ENCODE results near the gene DOK3. TPM values are rescaled to one million over a fixed set of nuclear protein-coding genes. Genes with fewer than 3 reads are reported as not detected.

Gene DOK3
- total and polyA plus RNA-seq, 10 of the 15 experiments (the other 5 are each of a cell fraction or from before 2014, with no cell fraction given): 6.6 to 107 (median 52.1) TPM

GRCh38 chr5:177507596-177508220 lies 1.9 kb downstream of the DOK3 start (continued):
- TF ChIP-seq CTCF (IDR thresholded peaks at IDR 0.05 in 2 of 3, conservative IDR thresholded peaks at IDR 0.05 in 1 of 3; ENCODE audit: control insufficient read depth in 2 of 3, extremely low read depth in 1 of 3, insufficient read depth in 1 of 3, low read depth in 3 of 3, low read length in 3 of 3) (peak in 2 of 3 experiments; percentile 16 to 35; a peak in 1 of 6 replicates), STAT1 (conservative IDR thresholded peaks at IDR 0.05) (no peak), IKZF2 (IDR thresholded peaks at IDR 0.05) (no peak; a peak in 1 of 4 replicates), BCL11A (IDR thresholded peaks at IDR 0.05; ENCODE audit: low read depth, low read length) (no peak), BACH1 (IDR thresholded peaks at IDR 0.05; ENCODE audit: borderline replicate concordance) (no peak; the same call in 1 of the 2 replicates), ZNF24 (IDR thresholded peaks at IDR 0.05) (no peak), HSF1 (IDR thresholded peaks at IDR 0.05; ENCODE audit: low read depth, low read length) (no peak), JUND (IDR thresholded peaks at IDR 0.05; ENCODE audit: low read depth, low read length) (no peak), NFYA (IDR thresholded peaks at IDR 0.05; ENCODE audit: borderline replicate concordance, low read depth, low read length) (no peak), RELA (IDR thresholded peaks at IDR 0.05; ENCODE audit: borderline replicate concordance, partially characterized antibody) (no peak), ZNF687 (IDR thresholded peaks at IDR 0.05) (0 out of 2 replicates have a peak, but pooled peaks have one; percentile 8), ZNF274 (IDR thresholded peaks at IDR 0.05; ENCODE audit: insufficient read depth, insufficient read length) (no peak), BMI1 (IDR thresholded peaks at IDR 0.05; ENCODE audit: borderline replicate concordance) (no peak), PAX8 (IDR thresholded peaks at IDR 0.05) (no peak), MTA3 (IDR thresholded peaks at IDR 0.05; ENCODE audit: borderline replicate concordance, low read length) (no peak), EED (IDR thresholded peaks at IDR 0.05; ENCODE audit: low read depth) (peak; percentile 41), SIN3A (IDR thresholded peaks at IDR 0.05; ENCODE audit: low read depth, low read length) (no peak), NFYB (IDR thresholded peaks at IDR 0.05; ENCODE audit: insufficient read depth, low read depth, low read length) (no peak)
- TF ChIP-seq, protein P1, sequence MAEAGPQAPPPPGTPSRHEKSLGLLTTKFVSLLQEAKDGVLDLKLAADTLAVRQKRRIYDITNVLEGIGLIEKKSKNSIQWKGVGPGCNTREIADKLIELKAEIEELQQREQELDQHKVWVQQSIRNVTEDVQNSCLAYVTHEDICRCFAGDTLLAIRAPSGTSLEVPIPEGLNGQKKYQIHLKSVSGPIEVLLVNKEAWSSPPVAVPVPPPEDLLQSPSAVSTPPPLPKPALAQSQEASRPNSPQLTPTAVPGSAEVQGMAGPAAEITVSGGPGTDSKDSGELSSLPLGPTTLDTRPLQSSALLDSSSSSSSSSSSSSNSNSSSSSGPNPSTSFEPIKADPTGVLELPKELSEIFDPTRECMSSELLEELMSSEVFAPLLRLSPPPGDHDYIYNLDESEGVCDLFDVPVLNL (IDR thresholded peaks at IDR 0.05; ENCODE audit: low read depth, low read length): no peak

Data from GM12878 (cell line).